Activated CD8-positive, alpha-beta memory T cell treated with anti-CD3 and anti-CD28 coated beads for 1 hour (primary cell): ENCODE measurements around the gene ITGB5.
A peak's percentile ranks its signal among the peaks of the same experiment; 100 is the strongest.

Experiments
- DNase-seq, 2 donors: peaks; one replicate each; pipeline ENCODE4 v3.0.0-alpha.2; 2020; ENCODE audit warnings: low read depth in 1 of 2; ENCODE audit errors: extremely low read depth in 1 of 2

Gene ITGB5, protein sequence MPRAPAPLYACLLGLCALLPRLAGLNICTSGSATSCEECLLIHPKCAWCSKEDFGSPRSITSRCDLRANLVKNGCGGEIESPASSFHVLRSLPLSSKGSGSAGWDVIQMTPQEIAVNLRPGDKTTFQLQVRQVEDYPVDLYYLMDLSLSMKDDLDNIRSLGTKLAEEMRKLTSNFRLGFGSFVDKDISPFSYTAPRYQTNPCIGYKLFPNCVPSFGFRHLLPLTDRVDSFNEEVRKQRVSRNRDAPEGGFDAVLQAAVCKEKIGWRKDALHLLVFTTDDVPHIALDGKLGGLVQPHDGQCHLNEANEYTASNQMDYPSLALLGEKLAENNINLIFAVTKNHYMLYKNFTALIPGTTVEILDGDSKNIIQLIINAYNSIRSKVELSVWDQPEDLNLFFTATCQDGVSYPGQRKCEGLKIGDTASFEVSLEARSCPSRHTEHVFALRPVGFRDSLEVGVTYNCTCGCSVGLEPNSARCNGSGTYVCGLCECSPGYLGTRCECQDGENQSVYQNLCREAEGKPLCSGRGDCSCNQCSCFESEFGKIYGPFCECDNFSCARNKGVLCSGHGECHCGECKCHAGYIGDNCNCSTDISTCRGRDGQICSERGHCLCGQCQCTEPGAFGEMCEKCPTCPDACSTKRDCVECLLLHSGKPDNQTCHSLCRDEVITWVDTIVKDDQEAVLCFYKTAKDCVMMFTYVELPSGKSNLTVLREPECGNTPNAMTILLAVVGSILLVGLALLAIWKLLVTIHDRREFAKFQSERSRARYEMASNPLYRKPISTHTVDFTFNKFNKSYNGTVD

GRCh38 chr3:124887177-124887931, at the start of gene ITGB5:
Gene ITGB5 (minus strand): TSS chr3:124887365. CDS start chr3:124887000, 365 bp downstream.
- peak in 1 of 2 donors; percentile 1 for DNase-seq

DNA sequence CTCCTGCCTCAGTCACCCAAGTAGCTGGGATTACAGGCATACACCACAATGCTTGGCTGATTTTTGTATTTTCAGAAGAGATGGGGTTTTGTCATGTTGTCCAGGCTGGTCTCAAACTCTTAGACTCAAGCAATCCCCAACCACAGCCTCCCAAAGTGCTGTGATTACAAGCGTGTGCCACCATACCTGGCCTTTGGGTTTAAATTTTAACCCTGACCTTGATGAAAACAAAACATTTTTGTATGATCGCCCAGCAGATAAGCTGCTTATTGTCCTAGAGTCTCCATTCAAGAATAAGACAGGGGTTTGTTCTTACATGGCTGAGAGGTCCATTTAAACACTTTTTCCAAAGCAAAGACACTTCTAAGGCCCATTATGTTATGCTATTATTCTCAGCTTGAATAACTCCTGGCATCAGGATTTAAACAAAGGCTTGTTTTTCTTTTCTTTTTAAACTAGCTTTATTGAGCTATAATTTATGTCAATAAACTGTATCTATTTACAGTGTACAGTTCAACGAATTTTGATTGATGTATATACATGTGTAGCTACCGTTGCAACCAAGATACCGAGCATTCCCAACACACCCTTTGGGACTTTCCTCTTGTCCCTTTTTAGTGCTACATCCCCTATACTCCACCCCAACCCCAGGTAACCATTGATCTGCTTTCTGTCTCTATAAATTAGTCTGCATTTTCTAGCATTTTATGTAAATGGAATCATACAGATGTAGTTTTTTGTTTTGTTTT, 48.8 kb upstream of the ITGB5 start:
- DNase-seq: no peak

DNA sequence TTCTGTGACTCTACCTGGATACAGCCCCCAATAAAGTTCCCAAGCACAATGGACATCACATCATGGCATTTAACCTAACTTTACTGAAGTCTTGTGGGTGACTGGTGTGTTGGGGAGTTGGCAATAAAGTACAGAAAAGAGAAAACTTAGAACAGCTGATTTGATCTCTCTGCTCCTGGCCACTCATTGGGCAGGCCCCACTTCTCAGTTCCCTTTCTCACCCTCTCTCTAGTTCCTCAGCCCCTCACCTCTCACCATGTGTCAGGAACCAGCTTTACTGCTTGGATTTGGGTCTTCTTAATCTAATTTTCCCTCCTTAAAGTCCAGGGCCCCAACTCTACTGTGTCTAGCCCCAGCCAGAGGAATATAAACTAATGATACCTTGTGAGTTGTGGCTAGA, 48.1 kb upstream of the ITGB5 start:
- no peak for DNase-seq

GRCh38 chr3:124934577-124934976, 47.4 kb upstream of the ITGB5 start, which contains the start of gene MUC13:
Gene MUC13 (minus strand): TSS chr3:124934751. CDS start chr3:124934712, 39 bp downstream.
- DNase-seq: no peak

- peak in 1 of 2 donors; percentile 36 for DNase-seq
These were observed 41.4 kb upstream of the ITGB5 start for GRCh38 chr3:124928333-124929202.

DNA sequence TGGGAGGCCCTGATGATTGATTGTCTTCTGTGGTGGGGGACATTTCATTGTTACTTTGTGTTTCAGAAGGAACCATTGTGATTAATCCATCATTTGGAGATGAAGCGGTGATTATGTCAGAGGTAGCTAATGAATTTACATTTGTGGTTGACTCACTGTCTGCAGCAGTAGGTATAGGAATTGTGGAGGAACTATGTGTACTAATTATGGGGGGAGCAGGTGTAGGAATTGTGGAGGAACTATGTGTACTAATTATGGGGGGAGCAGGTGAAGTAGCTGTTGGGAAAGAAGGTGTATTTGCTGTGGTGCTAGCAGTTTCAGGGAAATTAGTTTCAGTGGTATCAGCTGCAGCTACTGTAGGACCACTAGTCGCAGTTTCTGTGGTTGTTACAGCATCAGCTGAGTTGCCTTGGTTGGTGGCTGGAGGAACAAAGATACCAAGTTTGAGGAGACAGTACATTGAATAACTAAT, 40.4 kb upstream of the ITGB5 start:
- no peak for DNase-seq

DNA sequence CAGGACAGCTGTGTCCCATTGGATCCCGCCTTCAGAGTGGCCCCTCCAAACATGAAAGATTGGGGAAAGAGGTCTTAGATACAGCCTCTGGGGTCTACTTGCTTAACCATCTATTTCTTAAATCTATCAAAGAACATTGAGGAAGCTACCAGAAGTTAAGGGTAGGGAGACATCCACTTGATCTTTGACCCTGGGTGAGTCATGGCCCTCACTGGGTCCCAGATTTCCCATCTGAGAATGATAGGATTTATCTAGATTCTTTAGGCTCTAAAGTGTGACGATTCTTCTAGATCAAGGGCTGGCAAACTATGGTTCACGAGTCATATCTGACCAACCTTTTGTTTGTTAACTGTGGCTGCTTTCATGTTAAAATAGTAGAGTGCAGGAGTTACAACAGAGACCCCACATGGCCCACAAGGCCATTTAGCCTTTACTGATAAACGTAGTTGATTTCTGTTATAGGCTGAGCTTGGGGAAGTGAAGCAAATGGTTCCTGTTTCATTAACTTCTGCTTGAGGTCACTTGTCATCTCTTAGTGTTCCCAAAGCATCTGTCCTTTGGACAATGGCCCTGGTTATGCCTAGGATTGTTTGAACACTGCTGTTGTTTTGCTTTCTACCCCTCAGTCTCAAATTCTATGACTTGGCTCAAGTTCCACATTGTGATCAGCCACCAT, 39.4 kb upstream of the ITGB5 start:
- no peak for DNase-seq

- DNase-seq: no peak
These were observed 37.6 kb upstream of the ITGB5 start for GRCh38 chr3:124924741-124925140.

- no peak for DNase-seq
These were observed 36.7 kb upstream of the ITGB5 start for GRCh38 chr3:124923833-124924232.

DNA sequence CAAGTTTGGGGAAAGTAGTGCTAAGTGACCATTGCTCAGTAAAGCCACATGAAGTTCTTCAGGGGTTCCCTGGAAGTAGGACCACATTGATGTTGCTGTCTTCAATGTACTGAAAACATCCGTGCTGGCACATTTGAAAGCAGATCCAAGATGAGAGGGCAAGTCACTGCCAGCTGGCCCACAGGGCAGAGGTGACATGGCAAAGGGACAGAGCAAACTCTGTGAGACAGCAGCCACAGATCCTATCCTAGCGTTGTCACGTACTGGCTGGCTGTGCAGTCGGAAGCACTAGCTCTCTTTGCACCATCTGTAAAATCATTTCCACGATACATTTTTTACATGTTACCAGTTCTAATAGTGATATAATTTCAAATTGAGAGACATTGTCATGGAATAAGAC, 33.6 kb upstream of the ITGB5 start:
- no peak for DNase-seq

DNA sequence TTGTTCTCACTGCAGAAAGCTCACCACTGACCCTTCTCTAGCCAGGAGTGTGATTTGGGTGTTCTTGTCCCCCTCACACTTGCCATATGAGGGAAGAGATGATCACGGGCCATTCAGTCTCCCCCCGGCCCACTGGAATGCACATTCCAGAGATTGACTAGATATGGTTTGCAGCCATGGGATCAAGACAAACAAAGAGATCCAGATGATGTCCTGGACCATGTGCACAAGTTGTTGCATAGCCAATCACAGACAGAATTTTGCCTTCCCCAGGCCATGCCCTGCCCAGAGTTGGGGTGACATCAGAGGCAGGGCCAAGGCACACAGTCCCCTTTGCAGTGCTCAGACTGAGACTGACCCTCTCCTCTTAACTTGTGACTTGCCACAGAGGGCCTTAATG, 32.6 kb upstream of the ITGB5 start:
- no peak for DNase-seq

- DNase-seq: no peak
These were observed 31.4 kb upstream of the ITGB5 start for GRCh38 chr3:124918524-124918923.

- no peak for DNase-seq
These were observed 29.8 kb upstream of the ITGB5 start for GRCh38 chr3:124916837-124917409.

- no peak for DNase-seq
These were observed 28.1 kb upstream of the ITGB5 start for GRCh38 chr3:124915254-124915653.

GRCh38 chr3:124907957-124908356, 20.8 kb upstream of the ITGB5 start:
- no peak for DNase-seq

GRCh38 chr3:124904835-124905492, 17.8 kb upstream of the ITGB5 start:
- no peak for DNase-seq

DNA sequence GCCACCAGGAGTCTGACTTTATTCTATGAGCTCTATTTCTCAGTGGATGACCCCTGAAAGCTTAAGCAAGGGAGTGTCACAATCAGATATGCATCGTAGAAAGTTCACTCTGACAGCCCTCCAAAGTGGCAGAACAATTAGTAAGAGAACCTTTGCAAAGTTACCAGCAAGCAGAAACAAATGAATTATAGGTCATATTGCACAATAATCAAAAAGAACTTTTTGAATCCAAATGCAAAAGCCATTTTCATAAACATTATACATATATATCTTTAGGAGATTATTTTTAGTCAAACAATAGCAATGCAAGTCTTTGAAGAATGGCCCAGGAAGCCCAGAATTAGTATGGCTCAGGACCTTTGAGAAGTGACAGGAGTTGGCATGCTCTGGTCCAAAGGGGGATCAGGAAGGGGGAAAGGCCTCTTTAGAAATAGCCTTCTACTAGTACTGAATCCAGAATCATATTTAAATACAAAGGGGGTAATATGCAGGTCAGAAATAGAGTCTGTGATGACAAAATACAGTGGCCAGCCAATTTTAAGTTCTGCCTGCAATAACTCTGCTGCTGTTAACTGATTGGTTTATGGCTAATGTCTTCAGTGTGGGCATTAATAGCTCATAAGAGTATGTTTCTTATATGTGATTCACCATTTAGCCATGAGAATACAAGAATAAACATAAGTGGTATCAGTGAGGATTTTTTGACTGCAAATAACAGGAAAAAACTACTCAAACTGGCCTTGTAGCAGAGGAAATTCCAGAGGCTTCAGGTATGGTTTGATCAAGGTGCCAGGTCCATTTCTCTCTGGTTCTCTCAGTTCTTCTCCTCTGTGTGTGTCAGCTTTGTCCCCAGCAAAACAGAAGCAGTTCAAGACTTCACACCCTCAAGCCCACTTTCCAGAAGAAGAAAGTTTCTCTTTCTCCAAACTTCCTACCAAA, 17.0 kb upstream of the ITGB5 start:
- DNase-seq: no peak
